SK-N-SH treated with all-trans-retinoic acid at 6 μM for 48 hours (cell line): ENCODE data around the gene RESP18.

Experiments used
- ZNF565 ChIP-seq: fragments of 450-650 bp; formaldehyde crosslinking; conservative IDR thresholded peaks from 2 replicates; pipeline ENCODE4 v1.5.0; 2020; ENCODE audit warnings: low read depth, mild to moderate bottlenecking, moderate library complexity
- TF ChIP-seq, protein P1 (sequence below): fragments of 250-450 bp; sonication (Bioruptor Pico); IDR thresholded peaks from 2 replicates; pipeline ENCODE4 v1.8.0; 2020; ENCODE audit warnings: mild to moderate bottlenecking, moderate library complexity, borderline replicate concordance

DNA sequence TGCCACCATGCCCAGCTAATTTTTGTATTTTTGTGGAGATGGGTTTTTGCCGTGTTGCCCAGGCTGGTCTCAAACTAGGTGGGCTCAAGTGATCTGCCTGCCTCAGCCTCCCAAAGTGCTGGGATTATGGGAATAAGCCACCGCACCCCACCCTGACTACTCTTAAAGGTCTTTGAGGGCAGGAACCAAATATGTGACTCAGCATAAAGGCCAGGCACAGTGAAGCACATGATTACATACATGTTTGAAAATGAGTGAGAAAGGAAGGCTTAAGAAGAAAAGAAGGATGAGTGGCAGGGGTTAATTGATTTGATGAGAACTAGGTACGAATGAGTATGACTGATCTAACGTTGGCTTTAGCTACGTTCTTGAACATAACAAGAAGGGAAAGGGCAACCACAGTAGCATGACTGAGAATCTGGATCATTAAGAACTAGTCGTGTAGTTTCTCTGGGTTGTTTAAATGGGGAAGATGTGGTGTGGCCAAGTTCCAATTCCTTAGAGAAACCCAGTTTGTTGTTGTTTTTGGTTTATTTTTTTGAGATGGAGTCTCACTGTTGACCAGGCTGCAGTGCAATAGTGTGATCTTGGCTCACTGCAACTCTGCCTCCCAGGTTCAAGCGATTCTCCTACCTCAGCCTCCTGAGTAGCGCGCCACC, 6.8 kb downstream of the RESP18 start:
- TF ChIP-seq, protein P1, sequence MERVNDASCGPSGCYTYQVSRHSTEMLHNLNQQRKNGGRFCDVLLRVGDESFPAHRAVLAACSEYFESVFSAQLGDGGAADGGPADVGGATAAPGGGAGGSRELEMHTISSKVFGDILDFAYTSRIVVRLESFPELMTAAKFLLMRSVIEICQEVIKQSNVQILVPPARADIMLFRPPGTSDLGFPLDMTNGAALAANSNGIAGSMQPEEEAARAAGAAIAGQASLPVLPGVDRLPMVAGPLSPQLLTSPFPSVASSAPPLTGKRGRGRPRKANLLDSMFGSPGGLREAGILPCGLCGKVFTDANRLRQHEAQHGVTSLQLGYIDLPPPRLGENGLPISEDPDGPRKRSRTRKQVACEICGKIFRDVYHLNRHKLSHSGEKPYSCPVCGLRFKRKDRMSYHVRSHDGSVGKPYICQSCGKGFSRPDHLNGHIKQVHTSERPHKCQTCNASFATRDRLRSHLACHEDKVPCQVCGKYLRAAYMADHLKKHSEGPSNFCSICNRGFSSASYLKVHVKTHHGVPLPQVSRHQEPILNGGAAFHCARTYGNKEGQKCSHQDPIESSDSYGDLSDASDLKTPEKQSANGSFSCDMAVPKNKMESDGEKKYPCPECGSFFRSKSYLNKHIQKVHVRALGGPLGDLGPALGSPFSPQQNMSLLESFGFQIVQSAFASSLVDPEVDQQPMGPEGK (CRISPR knock-in tag) = no peak
- TF ChIP-seq ZNF565 (CRISPR knock-in tag) = no peak
